H9 (cell line): ENCODE results near the gene TRIM2. TPM values are rescaled to one million over a fixed set of nuclear protein-coding genes. Genes with fewer than 3 reads are reported as not detected.

Experiments
- DNase-seq: peaks from one replicate; pipeline ENCODE4 v3.0.0-alpha.2; 2017
- H2AFZ ChIP-seq: one replicate; pipeline ENCODE4 v1.6.1; 2013; ENCODE audit warnings: mild to moderate bottlenecking, low read length, control low read depth, moderate library complexity
- H2AK5ac ChIP-seq: 2 replicates; pipeline ENCODE4 v1.6.1; 2013; ENCODE audit warnings: low read length, control low read depth, mixed read lengths; ENCODE audit not compliant: insufficient read length
- H2BK120ac ChIP-seq: one replicate; pipeline ENCODE4 v1.6.1; 2013; ENCODE audit warnings: low read depth, mild to moderate bottlenecking, low read length, control low read depth, inconsistent platforms; ENCODE audit not compliant: poor library complexity, severe bottlenecking
- H2BK12ac ChIP-seq: 2 replicates; pipeline ENCODE4 v1.6.1; 2013; ENCODE audit warnings: low read length, control low read depth, mixed read lengths, low read depth; ENCODE audit not compliant: insufficient read length
- H2BK15ac ChIP-seq: 2 replicates; pipeline ENCODE4 v1.6.1; 2013; ENCODE audit warnings: low read depth, low read length, control low read depth
- H2BK20ac ChIP-seq: one replicate; pipeline ENCODE4 v1.6.1; 2013; ENCODE audit warnings: low read depth, mild to moderate bottlenecking, low read length, control low read depth, inconsistent platforms; ENCODE audit not compliant: poor library complexity, severe bottlenecking
- H2BK5ac ChIP-seq: 2 replicates; pipeline ENCODE4 v1.6.1; 2013; ENCODE audit warnings: low read length, control low read depth, mixed read lengths; ENCODE audit not compliant: insufficient read length
- H3K14ac ChIP-seq: 2 replicates; pipeline ENCODE4 v1.6.1; 2013; ENCODE audit warnings: low read length, control low read depth; ENCODE audit not compliant: insufficient read depth
- H3K18ac ChIP-seq: 2 replicates; pipeline ENCODE4 v1.6.1; 2013; ENCODE audit warnings: low read depth, mild to moderate bottlenecking, mixed read lengths, low read length, control low read depth; ENCODE audit not compliant: insufficient read length
- H3K23ac ChIP-seq: 2 replicates; pipeline ENCODE4 v1.6.1; 2013; ENCODE audit warnings: low read length, control low read depth, mixed read lengths, low read depth; ENCODE audit not compliant: insufficient read length
- H3K23me2 ChIP-seq: 2 replicates; pipeline ENCODE4 v1.6.1; 2013; ENCODE audit warnings: low read depth, mild to moderate bottlenecking, mixed read lengths, low read length, control low read depth; ENCODE audit not compliant: insufficient read length, poor library complexity, severe bottlenecking
- H3K27ac ChIP-seq: 2 replicates; pipeline ENCODE4 v1.5.1; 2013; ENCODE audit warnings: low read length, control low read depth, mixed read lengths, low read depth; ENCODE audit not compliant: insufficient read length
- H3K27me3 ChIP-seq: 2 replicates; pipeline ENCODE4 v1.6.1; 2013; ENCODE audit warnings: low read length, control low read depth, inconsistent platforms; ENCODE audit not compliant: insufficient read depth
- H3K4ac ChIP-seq: 2 replicates; pipeline ENCODE4 v1.6.1; 2013; ENCODE audit warnings: low read depth, mild to moderate bottlenecking, control low read depth, inconsistent platforms, low read length, moderate library complexity
- H3K4me1 ChIP-seq: 2 replicates; pipeline ENCODE4 v1.6.1; 2013; ENCODE audit warnings: low read length, control low read depth, inconsistent platforms; ENCODE audit not compliant: insufficient read depth
- H3K4me2 ChIP-seq: 2 replicates; pipeline ENCODE4 v1.6.1; 2013; ENCODE audit warnings: low read length, control low read depth, mixed read lengths; ENCODE audit not compliant: insufficient read length, insufficient read depth
- H3K56ac ChIP-seq: 2 replicates; pipeline ENCODE4 v1.6.1; 2013; ENCODE audit warnings: low read depth, mild to moderate bottlenecking, mixed read lengths, low read length, control low read depth; ENCODE audit not compliant: insufficient read length
- H3K79me1 ChIP-seq: 2 replicates; pipeline ENCODE4 v1.6.1; 2013; ENCODE audit warnings: low read depth, mild to moderate bottlenecking, moderate library complexity, low read length, control low read depth, inconsistent platforms; ENCODE audit not compliant: insufficient read depth, poor library complexity, severe bottlenecking
- H3K79me2 ChIP-seq: 2 replicates; pipeline ENCODE4 v1.6.1; 2013; ENCODE audit warnings: low read length, control low read depth, inconsistent platforms; ENCODE audit not compliant: insufficient read depth
- H3K9ac ChIP-seq: 2 replicates; pipeline ENCODE4 v1.6.1; 2013; ENCODE audit warnings: low read length, control low read depth, mixed read lengths; ENCODE audit not compliant: insufficient read length; ENCODE audit errors: extremely low read depth
- H3K9me3 ChIP-seq: one replicate; pipeline ENCODE4 v1.6.1; 2013; ENCODE audit warnings: low read depth, low read length, inconsistent platforms; ENCODE audit not compliant: control insufficient read depth
- H3T11ph ChIP-seq: one replicate; pipeline ENCODE4 v1.6.1; 2013; ENCODE audit warnings: mild to moderate bottlenecking, low read length, control low read depth, inconsistent platforms
- H4K20me1 ChIP-seq: one replicate; pipeline ENCODE4 v1.6.1; 2013; ENCODE audit not compliant: control insufficient read depth, insufficient read length, insufficient read depth
- H4K5ac ChIP-seq: 2 replicates; pipeline ENCODE4 v1.6.1; 2013; ENCODE audit warnings: low read depth, mild to moderate bottlenecking, mixed read lengths, low read length, control low read depth; ENCODE audit not compliant: insufficient read length
- H4K8ac ChIP-seq: replicated peaks from 2 replicates; pipeline ENCODE4 v1.6.1; 2013; ENCODE audit warnings: low read length, control low read depth, mixed read lengths, low read depth; ENCODE audit not compliant: insufficient read length
- H4K91ac ChIP-seq: 2 replicates; pipeline ENCODE4 v1.6.1; 2013; ENCODE audit warnings: low read depth, mild to moderate bottlenecking, moderate library complexity, mixed read lengths, low read length, control low read depth; ENCODE audit not compliant: insufficient read length
- H3K27ac Mint-ChIP-seq, 3 experiments: 2 replicates in 2 of 3; 3 replicates in 1 of 3; pipeline ENCODE4 v1.8.0; 2020 to 2021; ENCODE audit warnings: mixed read lengths in 3 of 3, mild to moderate bottlenecking in 1 of 3, moderate library complexity in 1 of 3
- H3K27me3 Mint-ChIP-seq: 2 replicates; pipeline ENCODE4 v1.8.0; 2021; ENCODE audit warnings: low read depth, mild to moderate bottlenecking, moderate library complexity, mixed read lengths
- H3K36me3 Mint-ChIP-seq, 3 experiments: 2 replicates in 2 of 3; 3 replicates in 1 of 3; pipeline ENCODE4 v1.8.0; 2020 to 2021; ENCODE audit warnings: low read depth in 3 of 3, mixed read lengths in 3 of 3; ENCODE audit not compliant: insufficient read depth in 1 of 3
- H3K4me1 Mint-ChIP-seq, 2 experiments: 2 replicates each; pipeline ENCODE4 v1.8.0; 2020; ENCODE audit warnings: mixed read lengths in 2 of 2
- H3K4me3 Mint-ChIP-seq, 2 experiments: 2 replicates in 1 of 2; 3 replicates in 1 of 2; pipeline ENCODE4 v1.8.0; 2020 to 2021; ENCODE audit warnings: mild to moderate bottlenecking in 2 of 2, mixed read lengths in 2 of 2, moderate library complexity in 1 of 2
- H3K9me3 Mint-ChIP-seq, 2 experiments: 2 replicates in 1 of 2; 3 replicates in 1 of 2; pipeline ENCODE4 v1.8.0; 2020; ENCODE audit warnings: mild to moderate bottlenecking in 2 of 2, mixed read lengths in 2 of 2, moderate library complexity in 1 of 2
- CTCF ChIP-seq: fragments of 200-600 bp; sonication (generic); conservative IDR thresholded peaks from 3 replicates; pipeline ENCODE4 v1.8.0; 2021; ENCODE audit warnings: antibody characterized with exemption, mild to moderate bottlenecking
- WGBS: extraction: QIAGEN DNeasy Blood & Tissue Kit; methylation state at CpG from one replicate; pipeline ENCODE4 v1.1.7; 2013; ENCODE audit warnings: missing lambda C conversion rate, low lambda C conversion rate, mixed read lengths; ENCODE audit not compliant: insufficient read length; ENCODE audit errors: extremely low coverage; 5-methylcytosine and 5-hydroxymethylcytosine counted together
- total RNA-seq: library from RNA; stranded (reverse); gene quantifications from 2 replicates; pipeline ENCODE4 v1.2.1, GENCODE V29; 2021

TRIM2 gene
- total RNA-seq, 1 experiment from 2014 or later, result 28.9 TPM

GRCh38 chr4:153204728-153205648, 745 bp downstream of the TRIM2 start:
- Histone ChIP-seq H3K9ac (peak overlapping the region; percentile 32), H2AFZ (no peak overlapping the region), H3K4ac (no peak overlapping the region)

More at GRCh38 chr4:153204728-153205648, 745 bp downstream of the TRIM2 start:
- Histone ChIP-seq H3K18ac (peak overlapping the region; percentile 24), H2BK15ac (no peak overlapping the region), H4K91ac (no peak overlapping the region), H3K27ac (peak overlapping the region; percentile 34), H4K5ac (peak overlapping the region; percentile 10), H3K14ac (peak overlapping the region; percentile 14), H4K20me1 (no peaks in the 10 kb centered on the region), H3K56ac (no peak overlapping the region), H3K9me3 (no peaks in the 10 kb centered on the region), H2BK120ac (no peak overlapping the region), H3K23ac (no peak overlapping the region), H3K79me1 (no peaks in the 10 kb centered on the region), H3K4me1 (peaks cover 19% of the 10 kb centered on the region; the same call in 1 of the 2 replicates), H3K23me2 (peaks cover 22% of the 10 kb centered on the region), H2AK5ac (no peak overlapping the region), H2BK12ac (no peak overlapping the region), H4K8ac (no peak overlapping the region), H3T11ph (no peak overlapping the region), H3K79me2 (no peaks in the 10 kb centered on the region), H2BK5ac (no peak overlapping the region), H2BK20ac (no peak overlapping the region), H3K4me2 (peak overlapping the region; percentile 87), H3K27me3 (no peaks in the 10 kb centered on the region; the same call in 1 of the 2 replicates)
- peak; percentile 25; the same call in 2 of the 3 replicates for TF ChIP-seq CTCF
- H3K9me3 Mint-ChIP-seq, result no peaks in the 10 kb centered on the region; a peak in 2 of 5 replicates
- peaks cover 50 to 60% of the 10 kb centered on the region in 2 experiments for H3K4me1 Mint-ChIP-seq
- H3K36me3 Mint-ChIP-seq, result peaks cover 0 to 5% (median 5%) of the 10 kb centered on the region in 3 experiments; a peak in 2 of 7 replicates
- DNase-seq, result peak; percentile 45
- peak overlapping the region in 2 of 3 experiments; percentile 89 to 91; a peak in 5 of 7 replicates for H3K27ac Mint-ChIP-seq
- peak overlapping the region; percentile 51 to 83 for H3K4me3 Mint-ChIP-seq
- H3K27me3 Mint-ChIP-seq, result peaks cover 13% of the 10 kb centered on the region; the same call in 1 of the 2 replicates
- WGBS, result no CpG with 5 or more reads among the region's 22 CpGs
